K562 (cell line): Measurements from ENCODE around the gene NDUFV3. TPM values are rescaled to one million over a fixed set of nuclear protein-coding genes. Genes with fewer than 3 reads are reported as not detected.
A peak's percentile ranks its signal among the peaks of the same experiment; 100 is the strongest.

ENCODE experiments used
- LARP7 ChIP-seq: fragments of 450-650 bp; IDR thresholded peaks from 2 replicates; pipeline ENCODE4 v1.6.1; 2016
- LCOR ChIP-seq: sonication (generic); formaldehyde crosslinking; IDR thresholded peaks from 2 replicates; pipeline ENCODE4 v1.8.0; 2022; ENCODE audit warnings: mild to moderate bottlenecking, missing genetic modification reagents
- MCM5 ChIP-seq: fragments of 450-650 bp; IDR thresholded peaks from 2 replicates; pipeline ENCODE4 v1.6.1; 2016; ENCODE audit warnings: low read depth
- NFATC3 ChIP-seq: fragments of 450-650 bp; IDR thresholded peaks from 2 replicates; pipeline ENCODE4 v1.6.1; 2017; ENCODE audit warnings: mild to moderate bottlenecking
- POU5F1 ChIP-seq: fragments of 150-350 bp; IDR thresholded peaks from 2 replicates; pipeline ENCODE4 v1.6.1; 2014; ENCODE audit warnings: borderline replicate concordance, low read length, low read depth, mild to moderate bottlenecking; ENCODE audit not compliant: partially characterized antibody
- PREB ChIP-seq: sonication (generic); formaldehyde crosslinking; IDR thresholded peaks from 2 replicates; pipeline ENCODE4 v1.8.1; 2023; ENCODE audit warnings: mild to moderate bottlenecking, missing genetic modification reagents
- REST ChIP-seq, 2 experiments: fragments of 450-650 bp; formaldehyde crosslinking in 1 of 2; IDR thresholded peaks; 2 replicates each; pipeline versions ENCODE4 v1.4.0 to v1.6.1; 2014 to 2020; ENCODE audit warnings: mild to moderate bottlenecking in 2 of 2, borderline replicate concordance in 1 of 2, low read depth in 1 of 2
- THRAP3 ChIP-seq: fragments of 450-650 bp; IDR thresholded peaks from 2 replicates; pipeline ENCODE4 v1.6.1; 2016; ENCODE audit warnings: mild to moderate bottlenecking, inconsistent platforms, borderline replicate concordance
- TRIM24 ChIP-seq, 2 experiments: fragments of 450-650 bp; IDR thresholded peaks; 2 replicates each; pipeline ENCODE4 v1.6.1; 2016
- YBX1 ChIP-seq: fragments of 450-650 bp; IDR thresholded peaks from 2 replicates; pipeline ENCODE4 v1.7.1; 2016; ENCODE audit warnings: mild to moderate bottlenecking
- ZBTB12 ChIP-seq: fragments of 250-450 bp; sonication (Bioruptor Pico); IDR thresholded peaks from 2 replicates; pipeline ENCODE4 v1.4.0; 2020
- ZBTB7A ChIP-seq: IDR thresholded peaks from 2 replicates; pipeline ENCODE4 v1.6.1; 2011; ENCODE audit warnings: low read depth, mild to moderate bottlenecking, low read length, moderate library complexity, borderline replicate concordance; ENCODE audit not compliant: control insufficient read depth
- ZNF184 ChIP-seq: sonication (generic); formaldehyde crosslinking; IDR thresholded peaks from 2 replicates; pipeline ENCODE4 v1.5.0; 2020; ENCODE audit warnings: missing genetic modification reagents
- ZNF75A ChIP-seq: fragments of 450-650 bp; formaldehyde crosslinking; IDR thresholded peaks from 2 replicates; pipeline ENCODE4 v1.4.0; 2020; ENCODE audit warnings: mild to moderate bottlenecking
- polyA plus RNA-seq, 8 experiments: library from polyadenylated mRNA; depleted of rRNA in 4 of 8; stranded (reverse) in 5 of 8; unstranded in 3 of 8; fragments of >200 nt; fragmentation: Nextera tagmentation in 2 of 8; fragmentation: Illumina TruSeq in 1 of 8; extraction: Ambion mirVana in 2 of 8; extraction: Trizol in 1 of 8; gene quantifications; 2 replicates each; pipeline versions ENCODE4 v1.2.1 to v1.2.3, GENCODE V29; 2011 to 2014; ENCODE audit warnings: inconsistent platforms in 1 of 8, missing spikeins in 1 of 8
- total RNA-seq, 7 experiments: library from RNA; depleted of rRNA in 6 of 7; stranded (reverse); fragments of >200 nt in 6 of 7; fragmentation: Illumina TruSeq in 2 of 7; extraction: Trizol in 2 of 7; gene quantifications; 2 replicates each; pipeline versions ENCODE4 v1.2.1 to v1.2.3, GENCODE V29; 2011 to 2021; ENCODE audit warnings: low replicate concordance in 1 of 7
- TF ChIP-seq, protein P1 (sequence below): fragments of 200-400 bp; formaldehyde crosslinking; IDR thresholded peaks from 2 replicates; pipeline ENCODE4 v1.6.1; 2017; ENCODE audit warnings: mild to moderate bottlenecking, low read depth, low read length, moderate library complexity

NDUFV3 gene
- total and polyA plus RNA-seq, 9 of the 15 experiments (the other 6 are each of a cell fraction or from before 2014, with no cell fraction given) = 19.1 to 87.8 (median 74.3) TPM

- TF ChIP-seq REST (IDR thresholded peaks at IDR 0.05; ENCODE audit: borderline replicate concordance) (peak; percentile 95), REST (CRISPR knock-in tag; IDR thresholded peaks at IDR 0.05; ENCODE audit: low read depth) (no peak), YBX1 (no peak), TRIM24 (IDR thresholded peaks at IDR 0.05) (peak; percentile 90 to 91), ZBTB7A (peak; percentile 87), MCM5 (0 out of 2 replicates have a peak, but pooled peaks have one; percentile 87), LARP7 (peak; percentile 99), POU5F1 (no peak), LCOR (CRISPR knock-in tag) (peak; percentile 97), ZNF184 (CRISPR knock-in tag) (no peak), NFATC3 (peak; percentile 90; the same call in 1 of the 2 replicates), ZBTB12 (CRISPR knock-in tag) (no peak), ZNF75A (CRISPR knock-in tag) (no peak), THRAP3 (peak; percentile 93; the same call in 1 of the 2 replicates), PREB (CRISPR knock-in tag) (no peak)
- TF ChIP-seq, protein P1, sequence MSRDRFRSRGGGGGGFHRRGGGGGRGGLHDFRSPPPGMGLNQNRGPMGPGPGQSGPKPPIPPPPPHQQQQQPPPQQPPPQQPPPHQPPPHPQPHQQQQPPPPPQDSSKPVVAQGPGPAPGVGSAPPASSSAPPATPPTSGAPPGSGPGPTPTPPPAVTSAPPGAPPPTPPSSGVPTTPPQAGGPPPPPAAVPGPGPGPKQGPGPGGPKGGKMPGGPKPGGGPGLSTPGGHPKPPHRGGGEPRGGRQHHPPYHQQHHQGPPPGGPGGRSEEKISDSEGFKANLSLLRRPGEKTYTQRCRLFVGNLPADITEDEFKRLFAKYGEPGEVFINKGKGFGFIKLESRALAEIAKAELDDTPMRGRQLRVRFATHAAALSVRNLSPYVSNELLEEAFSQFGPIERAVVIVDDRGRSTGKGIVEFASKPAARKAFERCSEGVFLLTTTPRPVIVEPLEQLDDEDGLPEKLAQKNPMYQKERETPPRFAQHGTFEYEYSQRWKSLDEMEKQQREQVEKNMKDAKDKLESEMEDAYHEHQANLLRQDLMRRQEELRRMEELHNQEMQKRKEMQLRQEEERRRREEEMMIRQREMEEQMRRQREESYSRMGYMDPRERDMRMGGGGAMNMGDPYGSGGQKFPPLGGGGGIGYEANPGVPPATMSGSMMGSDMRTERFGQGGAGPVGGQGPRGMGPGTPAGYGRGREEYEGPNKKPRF = no peak
Observed at GRCh38 chr21:42923553-42924432, 30.7 kb downstream of the NDUFV3 start (continued).
